Muscle layer of duodenum (tissue), 2 donors: ENCODE measurements around the gene SLC6A8.
A peak's percentile ranks its signal among the peaks of the same experiment; 100 is the strongest.

Experiments used
- H3K27ac ChIP-seq: one replicate; pipeline ENCODE4 v1.7.0; 2013; ENCODE audit warnings: mild to moderate bottlenecking, low read length
- H3K27me3 ChIP-seq: one replicate; pipeline ENCODE4 v1.7.0; 2013; ENCODE audit warnings: low read depth, mild to moderate bottlenecking, control low read depth, low read length
- H3K36me3 ChIP-seq, 2 donors: one replicate each; pipeline ENCODE4 v1.7.0; 2013; ENCODE audit warnings: low read length in 2 of 2, control low read depth in 1 of 2, mild to moderate bottlenecking in 1 of 2; ENCODE audit not compliant: insufficient read depth in 2 of 2, control insufficient read depth in 1 of 2
- H3K4me1 ChIP-seq, 2 donors: one replicate each; pipeline ENCODE4 v1.7.0; 2013; ENCODE audit warnings: low read length in 2 of 2, mild to moderate bottlenecking in 2 of 2, control low read depth in 1 of 2, moderate library complexity in 1 of 2; ENCODE audit not compliant: insufficient read depth in 2 of 2, control insufficient read depth in 1 of 2
- H3K4me3 ChIP-seq, 2 donors: one replicate each; pipeline ENCODE4 v1.7.0; 2013; ENCODE audit warnings: low read length in 2 of 2, low read depth in 1 of 2, mild to moderate bottlenecking in 1 of 2
- H3K9me3 ChIP-seq, 2 donors: one replicate each; pipeline ENCODE4 v1.7.0; 2013; ENCODE audit warnings: low read length in 2 of 2, control low read depth in 1 of 2, mild to moderate bottlenecking in 1 of 2; ENCODE audit not compliant: control insufficient read depth in 1 of 2
- donor health status: healthy.

SLC6A8 gene

GRCh38 chrX:153706799-153707198 is 19.1 kb downstream of the SLC6A8 start:
- no peaks in the 10 kb centered on the region for H3K9me3 ChIP-seq
- peaks cover 0 to 18% of the 10 kb centered on the region in 2 donors for H3K4me1 ChIP-seq
- no peak overlapping the region for H3K4me3 ChIP-seq
- no peak overlapping the region for H3K27ac ChIP-seq
- H3K36me3 ChIP-seq = peaks cover 0 to 9% of the 10 kb centered on the region in 2 donors
- no peaks in the 10 kb centered on the region for H3K27me3 ChIP-seq

- Histone ChIP-seq H3K9me3 (no peaks in the 10 kb centered on the region), H3K4me3 (no peak overlapping the region), H3K27me3 (no peaks in the 10 kb centered on the region), H3K36me3 (peaks cover 0 to 9% of the 10 kb centered on the region in 2 donors), H3K27ac (no peak overlapping the region), H3K4me1 (peaks cover 0 to 18% of the 10 kb centered on the region in 2 donors)
These were observed 19.7 kb downstream of the SLC6A8 start for GRCh38 chrX:153707406-153707805.

- H3K9me3 ChIP-seq = no peaks in the 10 kb centered on the region
- no peaks in the 10 kb centered on the region for H3K27me3 ChIP-seq
- no peak overlapping the region for H3K27ac ChIP-seq
- H3K36me3 ChIP-seq = peaks cover 0 to 11% of the 10 kb centered on the region in 2 donors
- H3K4me1 ChIP-seq = peaks cover 0 to 13% of the 10 kb centered on the region in 2 donors
- H3K4me3 ChIP-seq = no peak overlapping the region
These were observed 20.7 kb downstream of the SLC6A8 start for GRCh38 chrX:153708415-153708814.

GRCh38 chrX:153709726-153710674 is 22.3 kb downstream of the SLC6A8 start:
- Histone ChIP-seq H3K27me3 (no peaks in the 10 kb centered on the region), H3K27ac (no peak overlapping the region), H3K4me1 (peaks cover 0 to 5% of the 10 kb centered on the region in 2 donors), H3K4me3 (no peak overlapping the region), H3K9me3 (no peaks in the 10 kb centered on the region), H3K36me3 (peaks cover 9 to 20% of the 10 kb centered on the region in 2 donors)

- H3K27me3 ChIP-seq = no peaks in the 10 kb centered on the region
- no peaks in the 10 kb centered on the region for H3K4me1 ChIP-seq
- H3K9me3 ChIP-seq = no peaks in the 10 kb centered on the region
- no peak overlapping the region for H3K27ac ChIP-seq
- H3K4me3 ChIP-seq = no peak overlapping the region
- peaks cover 19 to 36% of the 10 kb centered on the region in 2 donors for H3K36me3 ChIP-seq
These were observed 26.5 kb downstream of the SLC6A8 start for GRCh38 chrX:153714256-153714655.

GRCh38 chrX:153717445-153717844 is 29.7 kb downstream of the SLC6A8 start:
- peaks cover 30 to 42% of the 10 kb centered on the region in 2 donors for H3K36me3 ChIP-seq

GRCh38 chrX:153719238-153719637 is 31.5 kb downstream of the SLC6A8 start:
- H3K36me3 ChIP-seq = peaks cover 28 to 38% of the 10 kb centered on the region in 2 donors
- no peaks in the 10 kb centered on the region for H3K27me3 ChIP-seq
- H3K27ac ChIP-seq = no peak overlapping the region
- H3K9me3 ChIP-seq = no peaks in the 10 kb centered on the region
- H3K4me3 ChIP-seq = no peak overlapping the region
- peaks cover 0 to 10% of the 10 kb centered on the region in 2 donors for H3K4me1 ChIP-seq

More at GRCh38 chrX:153717445-153717844, 29.7 kb downstream of the SLC6A8 start:
- Histone ChIP-seq H3K27ac (no peak overlapping the region), H3K27me3 (no peaks in the 10 kb centered on the region), H3K9me3 (no peaks in the 10 kb centered on the region), H3K4me3 (no peak overlapping the region), H3K4me1 (peaks cover 0 to 2% of the 10 kb centered on the region in 2 donors)

GRCh38 chrX:153719701-153720100 is 32.0 kb downstream of the SLC6A8 start:
- no peak overlapping the region for H3K27ac ChIP-seq
- peaks cover 23 to 33% of the 10 kb centered on the region in 2 donors for H3K36me3 ChIP-seq
- peaks cover 0 to 10% of the 10 kb centered on the region in 2 donors for H3K4me1 ChIP-seq
- H3K4me3 ChIP-seq = no peak overlapping the region
- H3K27me3 ChIP-seq = no peaks in the 10 kb centered on the region
- H3K9me3 ChIP-seq = no peaks in the 10 kb centered on the region

GRCh38 chrX:153722704-153723350 is 35.1 kb downstream of the SLC6A8 start:
- Histone ChIP-seq H3K4me3 (peak overlapping the region; percentile 55 to 68), H3K27me3 (no peaks in the 10 kb centered on the region), H3K27ac (peak overlapping the region; percentile 31), H3K4me1 (peaks cover 6 to 40% of the 10 kb centered on the region in 2 donors), H3K36me3 (peaks cover 14 to 17% of the 10 kb centered on the region in 2 donors), H3K9me3 (no peaks in the 10 kb centered on the region)

- H3K27me3 ChIP-seq = no peaks in the 10 kb centered on the region
- peaks cover 14 to 17% of the 10 kb centered on the region in 2 donors for H3K36me3 ChIP-seq
- peak overlapping the region; percentile 31 for H3K27ac ChIP-seq
- H3K4me1 ChIP-seq = peaks cover 6 to 46% of the 10 kb centered on the region in 2 donors
- peak overlapping the region; percentile 55 to 68 for H3K4me3 ChIP-seq
- H3K9me3 ChIP-seq = no peaks in the 10 kb centered on the region
These were observed 35.9 kb downstream of the SLC6A8 start for GRCh38 chrX:153723351-153724251.
